Activated CD4-positive, alpha-beta T cell treated with anti-CD3 and anti-CD28 coated beads, Interleukin-2, amount 10 ng/mL, durations not matched to agents 7 days and 5 days (primary cell): ENCODE results near the gene MRPS6. TPM values are rescaled to one million over a fixed set of nuclear protein-coding genes. Genes with fewer than 3 reads are reported as not detected.

Experiments used
- CTCF ChIA-PET: fragments of 350-600 bp; sonication (Branson Sonifier 250); formaldehyde crosslinking; loops from one replicate; lab custom pipeline; 2021; ENCODE audit warnings: antibody characterized with exemption; lab: Charles Lee
- POLR2A ChIA-PET: fragments of 350-600 bp; sonication (Branson Sonifier 250); formaldehyde crosslinking; loops from one replicate; lab custom pipeline; 2021; ENCODE audit warnings: antibody characterized with exemption; lab: Charles Lee
- DNase-seq: peaks from one replicate; pipeline ENCODE4 v3.0.0-alpha.2; 2020
- H3K27ac Mint-ChIP-seq: one replicate; pipeline ENCODE4 v1.8.0; 2021; ENCODE audit warnings: mild to moderate bottlenecking, moderate library complexity, mixed read lengths
- H3K27me3 Mint-ChIP-seq: one replicate; pipeline ENCODE4 v1.8.0; 2021; ENCODE audit warnings: mixed read lengths
- H3K36me3 Mint-ChIP-seq: one replicate; pipeline ENCODE4 v1.8.0; 2021; ENCODE audit warnings: low read depth, mixed read lengths
- H3K4me1 Mint-ChIP-seq: one replicate; pipeline ENCODE4 v1.8.0; 2021; ENCODE audit warnings: mixed read lengths
- H3K4me3 Mint-ChIP-seq: one replicate; pipeline ENCODE4 v1.8.0; 2021; ENCODE audit warnings: mild to moderate bottlenecking, moderate library complexity, mixed read lengths
- H3K9me3 Mint-ChIP-seq: one replicate; pipeline ENCODE4 v1.8.0; 2021; ENCODE audit warnings: mixed read lengths
- total RNA-seq, 2 experiments: library from RNA; stranded (reverse); gene quantifications; one replicate each; pipeline ENCODE4 v1.2.3, GENCODE V29; 2021

Gene MRPS6
- total RNA-seq, 2 experiments from 2014 or later, result 77.8 to 88.2 TPM

GRCh38 chr21:34039678-34040382 lies 33.5 kb upstream of the MRPS6 start:
- no peaks in the 10 kb centered on the region for H3K4me1 Mint-ChIP-seq
- H3K9me3 Mint-ChIP-seq, result peaks cover 15% of the 10 kb centered on the region
- CTCF ChIA-PET, result interaction anchor here (1.6 kb wide), 1 partner anchor 13 kb away, joined by 3 read pairs; no protein-coding TSS in a partner anchor
- DNase-seq, result no peak
- H3K36me3 Mint-ChIP-seq, result peaks cover 2% of the 10 kb centered on the region
- no peak overlapping the region for H3K4me3 Mint-ChIP-seq
- H3K27ac Mint-ChIP-seq, result no peak overlapping the region
- H3K27me3 Mint-ChIP-seq, result no peaks in the 10 kb centered on the region
- POLR2A ChIA-PET, result no interaction called here

DNA sequence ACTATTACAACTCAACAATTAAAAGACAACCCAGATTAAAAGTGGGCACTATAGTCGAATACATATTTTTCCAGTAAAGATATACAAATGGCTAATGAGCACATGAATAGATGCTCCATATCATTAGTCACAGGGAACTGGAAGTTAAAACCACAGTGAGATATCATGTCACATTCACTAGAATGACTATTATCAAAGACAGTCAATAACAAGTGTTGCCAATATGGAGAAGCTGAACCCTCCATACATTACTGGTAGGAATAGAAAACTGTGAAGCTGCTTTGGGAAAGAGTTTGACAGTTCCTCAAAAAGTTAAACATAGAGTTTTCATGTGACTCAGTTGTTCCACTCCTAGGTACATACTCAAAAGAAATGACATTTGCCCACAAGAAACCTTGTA lies 30.6 kb upstream of the MRPS6 start:
- DNase-seq, result no peak
- Mint-ChIP-seq H3K27ac (no peak overlapping the region), H3K4me3 (no peak overlapping the region), H3K9me3 (peaks cover 10% of the 10 kb centered on the region), H3K36me3 (no peaks in the 10 kb centered on the region), H3K27me3 (no peaks in the 10 kb centered on the region), H3K4me1 (peaks cover 3% of the 10 kb centered on the region)
- POLR2A ChIA-PET, result no interaction called here
- CTCF ChIA-PET, result interaction anchor here (0.6 kb wide), 1 partner anchor 47 kb away, joined by 3 read pairs; no protein-coding TSS in a partner anchor

- no peak overlapping the region for H3K4me3 Mint-ChIP-seq
- POLR2A ChIA-PET, result no interaction called here
- H3K9me3 Mint-ChIP-seq, result peaks cover 16% of the 10 kb centered on the region
- DNase-seq, result no peak
- no peaks in the 10 kb centered on the region for H3K27me3 Mint-ChIP-seq
- no peak overlapping the region for H3K27ac Mint-ChIP-seq
- CTCF ChIA-PET, result no interaction called here
- H3K36me3 Mint-ChIP-seq, result no peaks in the 10 kb centered on the region
- H3K4me1 Mint-ChIP-seq, result peaks cover 3% of the 10 kb centered on the region
Measured at GRCh38 chr21:34043333-34043732, 30.0 kb upstream of the MRPS6 start.

GRCh38 chr21:34046917-34047316 lies 26.5 kb upstream of the MRPS6 start:
- Mint-ChIP-seq H3K27ac (no peak overlapping the region), H3K4me1 (peaks cover 3% of the 10 kb centered on the region), H3K27me3 (no peaks in the 10 kb centered on the region)

DNA sequence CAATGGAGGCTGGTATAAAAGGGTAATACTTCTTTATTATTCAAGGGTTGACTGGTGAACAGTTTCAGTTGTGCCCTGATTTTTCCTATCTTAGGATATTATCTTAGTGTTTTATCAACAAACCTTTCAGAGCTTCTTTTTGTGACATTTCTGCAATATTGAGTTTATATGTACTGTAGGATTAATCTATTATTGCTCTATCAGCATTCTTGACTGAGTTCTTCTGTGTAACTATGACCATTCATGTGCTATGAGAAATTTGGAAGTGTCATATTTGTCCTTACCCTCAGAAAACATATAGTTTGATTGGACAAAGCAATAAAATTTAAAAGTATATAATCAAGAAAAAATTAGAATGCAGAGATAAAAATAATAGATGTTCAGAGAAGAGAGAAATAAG lies 25.5 kb upstream of the MRPS6 start:
- Mint-ChIP-seq H3K27me3 (no peaks in the 10 kb centered on the region), H3K27ac (no peak overlapping the region), H3K9me3 (peaks cover 18% of the 10 kb centered on the region), H3K4me3 (no peak overlapping the region), H3K4me1 (peaks cover 5% of the 10 kb centered on the region), H3K36me3 (peaks cover 2% of the 10 kb centered on the region)
- DNase-seq, result no peak
- ChIA-PET POLR2A (no interaction called here), CTCF (interaction anchor here (1.1 kb wide), 1 partner anchor 13 kb away, joined by 3 read pairs; no protein-coding TSS in a partner anchor)

More at GRCh38 chr21:34046917-34047316, 26.5 kb upstream of the MRPS6 start:
- Mint-ChIP-seq H3K4me3 (no peak overlapping the region), H3K9me3 (peaks cover 22% of the 10 kb centered on the region), H3K36me3 (peaks cover 2% of the 10 kb centered on the region)
- no peak for DNase-seq
- ChIA-PET CTCF (no interaction called here), POLR2A (no interaction called here)

- Mint-ChIP-seq H3K4me3 (no peak overlapping the region), H3K4me1 (peaks cover 2% of the 10 kb centered on the region), H3K27ac (no peak overlapping the region), H3K36me3 (peaks cover 2% of the 10 kb centered on the region), H3K27me3 (no peaks in the 10 kb centered on the region), H3K9me3 (peaks cover 14% of the 10 kb centered on the region)
- ChIA-PET POLR2A (no interaction called here), CTCF (no interaction called here)
- no peak for DNase-seq
Measured at GRCh38 chr21:34052171-34052570, 21.2 kb upstream of the MRPS6 start.

DNA sequence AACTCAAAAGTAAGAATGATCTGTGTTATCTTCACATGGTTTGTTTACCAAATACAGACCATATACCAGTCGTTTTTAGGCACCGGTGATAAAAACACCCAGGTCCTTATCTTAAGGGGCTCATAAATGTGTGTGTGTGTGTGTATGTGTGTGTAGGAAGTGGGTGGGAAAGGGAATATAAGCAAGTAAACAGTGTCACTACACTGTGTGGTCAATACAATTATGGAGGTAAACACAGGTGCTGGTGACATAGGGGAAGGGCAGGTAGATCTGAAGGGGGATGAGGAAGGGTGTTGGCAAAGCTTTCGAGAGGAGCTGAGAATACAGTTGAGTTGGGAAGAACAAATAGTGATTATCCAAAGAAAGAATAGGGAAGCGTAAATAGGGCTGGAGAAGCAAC lies 19.1 kb upstream of the MRPS6 start:
- DNase-seq, result no peak
- Mint-ChIP-seq H3K27ac (no peak overlapping the region), H3K4me3 (no peak overlapping the region), H3K36me3 (no peaks in the 10 kb centered on the region), H3K27me3 (no peaks in the 10 kb centered on the region), H3K4me1 (peaks cover 2% of the 10 kb centered on the region), H3K9me3 (no peaks in the 10 kb centered on the region)
- POLR2A ChIA-PET, result no interaction called here
- CTCF ChIA-PET, result no interaction called here

GRCh38 chr21:34055615-34056014 lies 17.8 kb upstream of the MRPS6 start:
- ChIA-PET POLR2A (no interaction called here), CTCF (interaction anchor here (0.6 to 1.0 kb wide), 3 partner anchors 19 to 118 kb away, joined by 3 to 5 read pairs (median 3); no protein-coding TSS in a partner anchor)

GRCh38 chr21:34061983-34062382 lies 11.4 kb upstream of the MRPS6 start:
- ChIA-PET POLR2A (no interaction called here), CTCF (interaction anchor here (0.6 kb wide), 1 partner anchor 286 kb away, joined by 4 read pairs; no protein-coding TSS in a partner anchor)
- H3K36me3 Mint-ChIP-seq, result no peaks in the 10 kb centered on the region
- peaks cover 2% of the 10 kb centered on the region for H3K9me3 Mint-ChIP-seq
- no peak overlapping the region for H3K4me3 Mint-ChIP-seq
- peak; percentile 16 for DNase-seq
- no peaks in the 10 kb centered on the region for H3K4me1 Mint-ChIP-seq
- no peak overlapping the region for H3K27ac Mint-ChIP-seq
- peaks cover 5% of the 10 kb centered on the region for H3K27me3 Mint-ChIP-seq

More at GRCh38 chr21:34055615-34056014, 17.8 kb upstream of the MRPS6 start:
- H3K4me3 Mint-ChIP-seq, result no peak overlapping the region
- H3K9me3 Mint-ChIP-seq, result peaks cover 2% of the 10 kb centered on the region
- no peak overlapping the region for H3K27ac Mint-ChIP-seq
- no peak for DNase-seq
- H3K4me1 Mint-ChIP-seq, result peaks cover 2% of the 10 kb centered on the region
- no peaks in the 10 kb centered on the region for H3K36me3 Mint-ChIP-seq
- no peaks in the 10 kb centered on the region for H3K27me3 Mint-ChIP-seq

GRCh38 chr21:34065027-34065426 lies 8.4 kb upstream of the MRPS6 start:
- peaks cover 10% of the 10 kb centered on the region for H3K27me3 Mint-ChIP-seq
- ChIA-PET POLR2A (no interaction called here), CTCF (interaction anchor here (1.0 kb wide), 1 partner anchor 15 kb away, joined by 3 read pairs; no protein-coding TSS in a partner anchor)
- peaks cover 2% of the 10 kb centered on the region for H3K9me3 Mint-ChIP-seq
- peaks cover 3% of the 10 kb centered on the region for H3K36me3 Mint-ChIP-seq
- no peak overlapping the region for H3K4me3 Mint-ChIP-seq
- no peak for DNase-seq
- H3K4me1 Mint-ChIP-seq, result no peaks in the 10 kb centered on the region
- no peak overlapping the region for H3K27ac Mint-ChIP-seq

DNA sequence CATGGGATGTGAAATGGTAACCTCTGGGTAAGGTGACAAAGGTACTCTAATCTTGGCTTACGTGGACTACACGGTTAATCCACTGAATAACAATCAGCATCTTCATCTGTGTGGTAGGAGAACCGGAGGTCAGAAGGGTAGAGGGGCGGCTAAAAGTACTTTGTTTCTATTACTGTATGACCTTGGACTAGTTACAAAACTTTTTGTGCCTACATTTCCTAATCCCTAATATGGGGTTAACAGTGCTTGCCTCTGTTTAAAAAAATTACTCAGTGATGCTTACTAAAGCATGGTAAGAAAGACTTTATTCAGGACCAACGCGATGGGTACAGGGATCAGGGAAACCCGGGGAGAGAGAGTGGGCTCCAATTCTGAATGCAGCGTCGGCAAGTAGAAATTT lies 1.7 kb upstream of the MRPS6 start:
- no peaks in the 10 kb centered on the region for H3K9me3 Mint-ChIP-seq
- CTCF ChIA-PET, result no interaction called here
- peaks cover 34% of the 10 kb centered on the region for H3K4me1 Mint-ChIP-seq
- H3K4me3 Mint-ChIP-seq, result peak overlapping the region; percentile 76
- DNase-seq, result no peak
- peaks cover 26% of the 10 kb centered on the region for H3K36me3 Mint-ChIP-seq
- peak overlapping the region; percentile 25 for H3K27ac Mint-ChIP-seq
- H3K27me3 Mint-ChIP-seq, result peaks cover 5% of the 10 kb centered on the region
- POLR2A ChIA-PET, result no interaction called here

GRCh38 chr21:34072145-34073031 lies 990 bp upstream of the MRPS6 start:
- Mint-ChIP-seq H3K27me3 (peaks cover 5% of the 10 kb centered on the region), H3K4me1 (peaks cover 41% of the 10 kb centered on the region), H3K4me3 (peak overlapping the region; percentile 76), H3K9me3 (no peaks in the 10 kb centered on the region), H3K27ac (peak overlapping the region; percentile 78), H3K36me3 (peaks cover 33% of the 10 kb centered on the region)
- POLR2A ChIA-PET, result no interaction called here
- DNase-seq, result no peak
- CTCF ChIA-PET, result interaction anchor here (0.7 to 2.0 kb wide), 5 partner anchors 14 to 136 kb away, joined by 3 to 6 read pairs (median 3); no protein-coding TSS in a partner anchor
